Right atrium auricular region (tissue), 2 donors: ENCODE results near the gene EML3. TPM values are rescaled to one million over a fixed set of nuclear protein-coding genes. Genes with fewer than 3 reads are reported as not detected.

ENCODE experiments used
- DNase-seq: peaks from one replicate; pipeline ENCODE4 v3.0.0-alpha.2; 2019; ENCODE audit warnings: low spot score
- H3K27ac ChIP-seq, 2 donors: fragments of 200-600 bp; sonication (generic); 1 replicate in 1 of 2; 2 replicates in 1 of 2; pipeline ENCODE4 v1.5.1; 2016 to 2019
- H3K27me3 ChIP-seq, 2 donors: fragments of 200-600 bp; sonication (generic); one replicate each; pipeline versions ENCODE4 v1.5.1 to v1.6.0; 2017 to 2019
- H3K36me3 ChIP-seq: fragments of 200-600 bp; sonication (generic); one replicate; pipeline ENCODE4 v1.5.1; 2016
- H3K4me1 ChIP-seq, 2 donors: fragments of 200-600 bp; sonication (generic); one replicate each; pipeline versions ENCODE4 v1.5.1 to v1.6.0; 2017 to 2019
- H3K4me3 ChIP-seq, 2 donors: fragments of 200-600 bp; sonication (generic); 1 replicate in 1 of 2; 2 replicates in 1 of 2; pipeline ENCODE4 v1.5.1; 2017 to 2019; ENCODE audit warnings: mild to moderate bottlenecking in 1 of 2, moderate library complexity in 1 of 2
- H3K9me3 ChIP-seq, 2 donors: fragments of 200-600 bp; sonication (generic); one replicate each; pipeline ENCODE4 v1.5.1; 2019
- CTCF ChIP-seq, 2 donors: fragments of 200-600 bp; sonication (generic); IDR thresholded peaks; one replicate each; pipeline ENCODE4 v1.5.1; 2019; ENCODE audit warnings: antibody characterized with exemption in 2 of 2
- total RNA-seq, 2 donors: library from RNA; depleted of rRNA; stranded (reverse); fragments of >200 nt; gene quantifications; one replicate each; pipeline ENCODE4 v1.1.0, GENCODE V29; 2016

Gene EML3
- total RNA-seq, 2 donors from 2014 or later: 15.8 to 21.3 TPM

- Histone ChIP-seq H3K36me3 (peaks cover 41% of the 10 kb centered on the region), H3K27me3 (no peaks in the 10 kb centered on the region), H3K9me3 (no peaks in the 10 kb centered on the region), H3K4me3 (no peak overlapping the region), H3K27ac (no peak overlapping the region), H3K4me1 (peaks cover 0 to 25% of the 10 kb centered on the region in 2 donors)
- DNase-seq: no peak
- TF ChIP-seq CTCF (IDR thresholded peaks at IDR 0.05): no peak
These were observed 34.0 kb downstream of the EML3 start for GRCh38 chr11:62578541-62578940.

- H3K9me3 ChIP-seq: no peaks in the 10 kb centered on the region
- H3K4me1 ChIP-seq: peaks cover 0 to 34% of the 10 kb centered on the region in 2 donors
- H3K4me3 ChIP-seq: no peak overlapping the region
- no peak for TF ChIP-seq CTCF (IDR thresholded peaks at IDR 0.05)
- H3K36me3 ChIP-seq: peaks cover 42% of the 10 kb centered on the region
- H3K27me3 ChIP-seq: no peaks in the 10 kb centered on the region
- peak; percentile 66 for DNase-seq
- peak overlapping the region; percentile 91 to 96 for H3K27ac ChIP-seq
These were observed 35.4 kb downstream of the EML3 start for GRCh38 chr11:62577046-62577714.

GRCh38 chr11:62575837-62576236, 36.7 kb downstream of the EML3 start:
- Histone ChIP-seq H3K36me3 (peaks cover 46% of the 10 kb centered on the region), H3K4me3 (peak overlapping the region in 1 of 2 donors; percentile 85), H3K4me1 (peaks cover 0 to 36% of the 10 kb centered on the region in 2 donors), H3K9me3 (no peaks in the 10 kb centered on the region), H3K27ac (peak overlapping the region; percentile 91 to 96), H3K27me3 (no peaks in the 10 kb centered on the region)
- no peak for TF ChIP-seq CTCF (IDR thresholded peaks at IDR 0.05)
- no peak for DNase-seq

- H3K27ac ChIP-seq: peak overlapping the region; percentile 91 to 96
- TF ChIP-seq CTCF (IDR thresholded peaks at IDR 0.05): no peak
- H3K4me3 ChIP-seq: peak overlapping the region; percentile 43 to 85
- H3K36me3 ChIP-seq: peaks cover 49% of the 10 kb centered on the region
- no peaks in the 10 kb centered on the region for H3K27me3 ChIP-seq
- H3K4me1 ChIP-seq: peaks cover 0 to 36% of the 10 kb centered on the region in 2 donors
- no peaks in the 10 kb centered on the region for H3K9me3 ChIP-seq
- no peak for DNase-seq
These were observed 37.4 kb downstream of the EML3 start for GRCh38 chr11:62575156-62575555.

GRCh38 chr11:62574363-62575071, 38.1 kb downstream of the EML3 start:
- H3K36me3 ChIP-seq: peaks cover 50% of the 10 kb centered on the region
- DNase-seq: no peak
- H3K4me1 ChIP-seq: peaks cover 0 to 43% of the 10 kb centered on the region in 2 donors

More at GRCh38 chr11:62574363-62575071, 38.1 kb downstream of the EML3 start:
- H3K4me3 ChIP-seq: peak overlapping the region; percentile 43 to 85
- no peaks in the 10 kb centered on the region for H3K27me3 ChIP-seq
- H3K9me3 ChIP-seq: no peaks in the 10 kb centered on the region
- peak overlapping the region; percentile 91 to 96 for H3K27ac ChIP-seq
- TF ChIP-seq CTCF (IDR thresholded peaks at IDR 0.05): no peak
